Measurements from ENCODE around the gene AP2B1.

The AP2B1 gene

DNA sequence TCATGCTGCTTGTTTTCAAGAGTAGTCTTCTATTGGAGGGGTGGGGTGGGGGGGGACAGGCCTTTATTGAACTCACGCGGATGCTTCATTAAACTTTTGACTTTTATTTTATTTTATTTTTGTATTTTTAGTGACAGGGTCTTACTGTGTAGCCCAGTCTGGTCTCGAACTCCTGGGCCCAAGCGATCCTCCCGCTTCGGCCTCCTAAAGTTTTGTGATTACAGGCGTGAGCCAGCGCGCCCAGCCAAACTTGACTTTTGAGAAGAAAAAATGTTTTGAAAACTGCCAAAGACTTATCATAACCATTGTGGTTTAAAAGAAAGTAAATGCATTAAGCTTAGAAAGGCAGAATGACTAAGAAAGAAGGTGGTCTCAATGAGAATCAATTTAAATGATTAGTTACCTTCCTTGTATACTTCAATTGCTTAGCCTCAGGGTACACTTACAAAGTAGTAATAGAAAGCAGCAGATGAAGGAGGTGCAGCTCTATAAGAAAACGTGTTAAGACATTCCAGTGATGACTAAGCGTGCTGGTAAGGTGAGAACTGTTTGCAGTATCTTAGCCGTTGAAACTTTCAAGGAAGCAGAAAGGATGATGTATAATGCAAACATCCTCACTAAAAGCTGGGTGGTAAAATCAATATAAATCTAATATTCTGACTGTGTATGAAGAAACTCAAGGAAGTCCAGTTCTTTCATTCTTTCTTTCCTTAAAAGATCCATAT, 1.2 kb downstream of the AP2B1 start (continued):
- TF ChIP-seq, protein P1, sequence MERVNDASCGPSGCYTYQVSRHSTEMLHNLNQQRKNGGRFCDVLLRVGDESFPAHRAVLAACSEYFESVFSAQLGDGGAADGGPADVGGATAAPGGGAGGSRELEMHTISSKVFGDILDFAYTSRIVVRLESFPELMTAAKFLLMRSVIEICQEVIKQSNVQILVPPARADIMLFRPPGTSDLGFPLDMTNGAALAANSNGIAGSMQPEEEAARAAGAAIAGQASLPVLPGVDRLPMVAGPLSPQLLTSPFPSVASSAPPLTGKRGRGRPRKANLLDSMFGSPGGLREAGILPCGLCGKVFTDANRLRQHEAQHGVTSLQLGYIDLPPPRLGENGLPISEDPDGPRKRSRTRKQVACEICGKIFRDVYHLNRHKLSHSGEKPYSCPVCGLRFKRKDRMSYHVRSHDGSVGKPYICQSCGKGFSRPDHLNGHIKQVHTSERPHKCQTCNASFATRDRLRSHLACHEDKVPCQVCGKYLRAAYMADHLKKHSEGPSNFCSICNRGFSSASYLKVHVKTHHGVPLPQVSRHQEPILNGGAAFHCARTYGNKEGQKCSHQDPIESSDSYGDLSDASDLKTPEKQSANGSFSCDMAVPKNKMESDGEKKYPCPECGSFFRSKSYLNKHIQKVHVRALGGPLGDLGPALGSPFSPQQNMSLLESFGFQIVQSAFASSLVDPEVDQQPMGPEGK (tag by site-specific recombination; IDR thresholded peaks at IDR 0.05) = no peak; the same call in 1 of the 2 replicates
- TF ChIP-seq ZNF645 (tag by site-specific recombination; IDR thresholded peaks at IDR 0.05) (no peak), IKZF3 (tag by site-specific recombination; IDR thresholded peaks at IDR 0.05) (peak; percentile 52; the same call in 1 of the 2 replicates), ZNF274 (IDR thresholded peaks at IDR 0.05; ENCODE audit: low read length) (no peak), ZNF274 (tag by site-specific recombination; IDR thresholded peaks at IDR 0.05; ENCODE audit: borderline replicate concordance) (no peak), ZNF514 (tag by site-specific recombination; IDR thresholded peaks at IDR 0.05) (no peak), ZNF341 (tag by site-specific recombination; IDR thresholded peaks at IDR 0.05; ENCODE audit: low read depth) (no peak), BCL11B (tag by site-specific recombination; IDR thresholded peaks at IDR 0.05; ENCODE audit: low read depth) (no peak), MZF1 (tag by site-specific recombination; IDR thresholded peaks at IDR 0.05; ENCODE audit: borderline replicate concordance) (no peak), REST (tag by site-specific recombination; IDR thresholded peaks at IDR 0.05) (no peak), ZNF670 (tag by site-specific recombination; IDR thresholded peaks at IDR 0.05; ENCODE audit: low read depth) (no peak), TSHZ1 (tag by site-specific recombination; IDR thresholded peaks at IDR 0.05; ENCODE audit: borderline replicate concordance) (0 out of 2 replicates have a peak, but pooled peaks have one; percentile 32), ZNF48 (tag by site-specific recombination; IDR thresholded peaks at IDR 0.05) (no peak), OSR2 (tag by site-specific recombination; IDR thresholded peaks at IDR 0.05) (peak; percentile 38; the same call in 1 of the 2 replicates), ZNF501 (tag by site-specific recombination; IDR thresholded peaks at IDR 0.05) (no peak), ZNF624 (tag by site-specific recombination; IDR thresholded peaks at IDR 0.05) (no peak)
- TF ChIP-seq, protein P2, sequence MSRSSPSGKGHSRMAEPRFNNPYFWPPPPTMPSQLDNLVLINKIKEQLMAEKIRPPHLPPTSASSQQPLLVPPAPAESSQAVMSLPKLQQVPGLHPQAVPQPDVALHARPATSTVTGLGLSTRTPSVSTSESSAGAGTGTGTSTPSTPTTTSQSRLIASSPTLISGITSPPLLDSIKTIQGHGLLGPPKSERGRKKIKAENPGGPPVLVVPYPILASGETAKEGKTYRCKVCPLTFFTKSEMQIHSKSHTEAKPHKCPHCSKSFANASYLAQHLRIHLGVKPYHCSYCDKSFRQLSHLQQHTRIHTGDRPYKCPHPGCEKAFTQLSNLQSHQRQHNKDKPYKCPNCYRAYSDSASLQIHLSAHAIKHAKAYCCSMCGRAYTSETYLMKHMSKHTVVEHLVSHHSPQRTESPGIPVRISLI (tag by site-specific recombination; IDR thresholded peaks at IDR 0.05) = no peak
- TF ChIP-seq, protein P3, sequence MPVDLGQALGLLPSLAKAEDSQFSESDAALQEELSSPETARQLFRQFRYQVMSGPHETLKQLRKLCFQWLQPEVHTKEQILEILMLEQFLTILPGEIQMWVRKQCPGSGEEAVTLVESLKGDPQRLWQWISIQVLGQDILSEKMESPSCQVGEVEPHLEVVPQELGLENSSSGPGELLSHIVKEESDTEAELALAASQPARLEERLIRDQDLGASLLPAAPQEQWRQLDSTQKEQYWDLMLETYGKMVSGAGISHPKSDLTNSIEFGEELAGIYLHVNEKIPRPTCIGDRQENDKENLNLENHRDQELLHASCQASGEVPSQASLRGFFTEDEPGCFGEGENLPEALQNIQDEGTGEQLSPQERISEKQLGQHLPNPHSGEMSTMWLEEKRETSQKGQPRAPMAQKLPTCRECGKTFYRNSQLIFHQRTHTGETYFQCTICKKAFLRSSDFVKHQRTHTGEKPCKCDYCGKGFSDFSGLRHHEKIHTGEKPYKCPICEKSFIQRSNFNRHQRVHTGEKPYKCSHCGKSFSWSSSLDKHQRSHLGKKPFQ (tag by site-specific recombination; IDR thresholded peaks at IDR 0.05) = peak; percentile 90
- TF ChIP-seq, protein P4, sequence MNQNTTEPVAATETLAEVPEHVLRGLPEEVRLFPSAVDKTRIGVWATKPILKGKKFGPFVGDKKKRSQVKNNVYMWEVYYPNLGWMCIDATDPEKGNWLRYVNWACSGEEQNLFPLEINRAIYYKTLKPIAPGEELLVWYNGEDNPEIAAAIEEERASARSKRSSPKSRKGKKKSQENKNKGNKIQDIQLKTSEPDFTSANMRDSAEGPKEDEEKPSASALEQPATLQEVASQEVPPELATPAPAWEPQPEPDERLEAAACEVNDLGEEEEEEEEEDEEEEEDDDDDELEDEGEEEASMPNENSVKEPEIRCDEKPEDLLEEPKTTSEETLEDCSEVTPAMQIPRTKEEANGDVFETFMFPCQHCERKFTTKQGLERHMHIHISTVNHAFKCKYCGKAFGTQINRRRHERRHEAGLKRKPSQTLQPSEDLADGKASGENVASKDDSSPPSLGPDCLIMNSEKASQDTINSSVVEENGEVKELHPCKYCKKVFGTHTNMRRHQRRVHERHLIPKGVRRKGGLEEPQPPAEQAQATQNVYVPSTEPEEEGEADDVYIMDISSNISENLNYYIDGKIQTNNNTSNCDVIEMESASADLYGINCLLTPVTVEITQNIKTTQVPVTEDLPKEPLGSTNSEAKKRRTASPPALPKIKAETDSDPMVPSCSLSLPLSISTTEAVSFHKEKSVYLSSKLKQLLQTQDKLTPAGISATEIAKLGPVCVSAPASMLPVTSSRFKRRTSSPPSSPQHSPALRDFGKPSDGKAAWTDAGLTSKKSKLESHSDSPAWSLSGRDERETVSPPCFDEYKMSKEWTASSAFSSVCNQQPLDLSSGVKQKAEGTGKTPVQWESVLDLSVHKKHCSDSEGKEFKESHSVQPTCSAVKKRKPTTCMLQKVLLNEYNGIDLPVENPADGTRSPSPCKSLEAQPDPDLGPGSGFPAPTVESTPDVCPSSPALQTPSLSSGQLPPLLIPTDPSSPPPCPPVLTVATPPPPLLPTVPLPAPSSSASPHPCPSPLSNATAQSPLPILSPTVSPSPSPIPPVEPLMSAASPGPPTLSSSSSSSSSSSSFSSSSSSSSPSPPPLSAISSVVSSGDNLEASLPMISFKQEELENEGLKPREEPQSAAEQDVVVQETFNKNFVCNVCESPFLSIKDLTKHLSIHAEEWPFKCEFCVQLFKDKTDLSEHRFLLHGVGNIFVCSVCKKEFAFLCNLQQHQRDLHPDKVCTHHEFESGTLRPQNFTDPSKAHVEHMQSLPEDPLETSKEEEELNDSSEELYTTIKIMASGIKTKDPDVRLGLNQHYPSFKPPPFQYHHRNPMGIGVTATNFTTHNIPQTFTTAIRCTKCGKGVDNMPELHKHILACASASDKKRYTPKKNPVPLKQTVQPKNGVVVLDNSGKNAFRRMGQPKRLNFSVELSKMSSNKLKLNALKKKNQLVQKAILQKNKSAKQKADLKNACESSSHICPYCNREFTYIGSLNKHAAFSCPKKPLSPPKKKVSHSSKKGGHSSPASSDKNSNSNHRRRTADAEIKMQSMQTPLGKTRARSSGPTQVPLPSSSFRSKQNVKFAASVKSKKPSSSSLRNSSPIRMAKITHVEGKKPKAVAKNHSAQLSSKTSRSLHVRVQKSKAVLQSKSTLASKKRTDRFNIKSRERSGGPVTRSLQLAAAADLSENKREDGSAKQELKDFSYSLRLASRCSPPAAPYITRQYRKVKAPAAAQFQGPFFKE (tag by site-specific recombination; IDR thresholded peaks at IDR 0.05; ENCODE audit: borderline replicate concordance) = no peak
